Uterus (tissue), 2 donors: ENCODE measurements around the gene PTGER4.
"Not testable (repeated sequence)": the region's sequence is repeated elsewhere in the genome, so short reads cannot be mapped to it uniquely, and the experiment has no call there.

ENCODE experiments used
- POLR2A ChIP-seq, 2 donors: fragments of 450-650 bp; IDR thresholded peaks; one replicate each; pipeline ENCODE4 v1.6.1; 2016; ENCODE audit warnings: antibody characterized with exemption in 2 of 2, mild to moderate bottlenecking in 1 of 2, moderate library complexity in 1 of 2
- TF ChIP-seq, protein P1 (sequence below), 4 experiments: fragments of 200-600 bp in 2 of 4; fragments of 450-650 bp in 2 of 4; sonication (generic) in 2 of 4; IDR thresholded peaks; one replicate each; pipeline ENCODE4 v1.5.1; 2016 to 2019; ENCODE audit warnings: antibody characterized with exemption in 4 of 4, mild to moderate bottlenecking in 2 of 4, moderate library complexity in 1 of 4

DNA sequence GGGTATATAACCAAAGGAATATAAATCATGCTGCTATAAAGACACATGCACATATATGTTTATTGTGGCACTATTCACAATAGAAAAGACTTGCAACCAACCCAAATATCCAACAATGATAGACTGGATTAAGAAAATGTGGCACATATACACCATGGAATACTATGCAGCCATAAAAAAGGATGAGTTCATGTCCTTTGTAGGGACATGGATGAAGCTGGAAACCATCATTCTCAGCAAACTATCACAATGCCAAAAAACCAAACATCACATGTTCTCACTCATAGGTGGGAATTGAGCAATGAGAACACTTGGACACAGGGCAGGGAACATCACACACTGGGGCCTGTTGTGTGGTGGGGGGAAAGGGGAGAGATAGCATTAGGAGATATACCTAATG lies 30.9 kb downstream of the PTGER4 start:
- TF ChIP-seq, protein P1, sequence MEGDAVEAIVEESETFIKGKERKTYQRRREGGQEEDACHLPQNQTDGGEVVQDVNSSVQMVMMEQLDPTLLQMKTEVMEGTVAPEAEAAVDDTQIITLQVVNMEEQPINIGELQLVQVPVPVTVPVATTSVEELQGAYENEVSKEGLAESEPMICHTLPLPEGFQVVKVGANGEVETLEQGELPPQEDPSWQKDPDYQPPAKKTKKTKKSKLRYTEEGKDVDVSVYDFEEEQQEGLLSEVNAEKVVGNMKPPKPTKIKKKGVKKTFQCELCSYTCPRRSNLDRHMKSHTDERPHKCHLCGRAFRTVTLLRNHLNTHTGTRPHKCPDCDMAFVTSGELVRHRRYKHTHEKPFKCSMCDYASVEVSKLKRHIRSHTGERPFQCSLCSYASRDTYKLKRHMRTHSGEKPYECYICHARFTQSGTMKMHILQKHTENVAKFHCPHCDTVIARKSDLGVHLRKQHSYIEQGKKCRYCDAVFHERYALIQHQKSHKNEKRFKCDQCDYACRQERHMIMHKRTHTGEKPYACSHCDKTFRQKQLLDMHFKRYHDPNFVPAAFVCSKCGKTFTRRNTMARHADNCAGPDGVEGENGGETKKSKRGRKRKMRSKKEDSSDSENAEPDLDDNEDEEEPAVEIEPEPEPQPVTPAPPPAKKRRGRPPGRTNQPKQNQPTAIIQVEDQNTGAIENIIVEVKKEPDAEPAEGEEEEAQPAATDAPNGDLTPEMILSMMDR (IDR thresholded peaks at IDR 0.05) = not testable (repeated sequence)
- not testable (repeated sequence) for TF ChIP-seq POLR2A (IDR thresholded peaks at IDR 0.05)
